ENCODE results near the gene SCAF1.

SCAF1 gene

DNA sequence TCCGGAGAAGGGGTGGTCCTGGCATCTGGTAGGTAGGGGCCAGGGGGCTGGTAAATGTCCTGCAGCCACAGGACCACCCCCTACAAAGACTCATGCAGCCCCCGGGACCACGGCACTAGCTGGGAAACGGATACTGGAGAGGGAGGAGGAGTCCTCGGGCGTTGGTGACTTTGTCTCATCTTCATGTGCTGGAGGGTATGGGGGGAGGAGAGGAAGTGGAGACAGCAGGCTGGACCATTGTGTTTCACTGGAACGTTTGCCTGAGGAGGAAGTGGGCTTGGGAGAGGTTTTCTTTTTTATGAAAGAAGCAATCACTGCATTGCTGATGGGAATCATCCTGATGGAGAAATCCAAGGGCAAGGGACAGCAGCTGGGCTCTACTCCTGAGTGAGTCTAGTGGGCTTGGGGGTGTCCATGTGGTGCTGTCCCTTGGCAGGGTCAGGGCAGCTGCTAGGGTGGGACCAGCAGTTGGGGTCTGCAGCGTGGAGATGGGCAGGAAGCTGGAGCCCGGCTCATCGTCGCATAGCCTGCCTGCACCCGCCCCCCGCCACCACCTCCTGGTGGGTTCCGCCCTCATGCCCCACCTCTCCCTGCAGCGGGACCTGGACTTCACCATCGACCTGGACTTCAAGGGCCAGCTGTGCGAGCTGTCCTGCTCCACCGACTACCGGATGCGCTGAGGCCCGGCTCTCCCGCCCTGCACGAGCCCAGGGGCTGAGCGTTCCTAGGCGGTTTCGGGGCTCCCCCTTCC, 45.7 kb downstream of the SCAF1 start:
- TF ChIP-seq GATA2 (IDR thresholded peaks at IDR 0.05; ENCODE audit: low read depth, low read length) (no peak), GATA3 (IDR thresholded peaks at IDR 0.05; ENCODE audit: low read depth, low read length) (no peak)

DNA sequence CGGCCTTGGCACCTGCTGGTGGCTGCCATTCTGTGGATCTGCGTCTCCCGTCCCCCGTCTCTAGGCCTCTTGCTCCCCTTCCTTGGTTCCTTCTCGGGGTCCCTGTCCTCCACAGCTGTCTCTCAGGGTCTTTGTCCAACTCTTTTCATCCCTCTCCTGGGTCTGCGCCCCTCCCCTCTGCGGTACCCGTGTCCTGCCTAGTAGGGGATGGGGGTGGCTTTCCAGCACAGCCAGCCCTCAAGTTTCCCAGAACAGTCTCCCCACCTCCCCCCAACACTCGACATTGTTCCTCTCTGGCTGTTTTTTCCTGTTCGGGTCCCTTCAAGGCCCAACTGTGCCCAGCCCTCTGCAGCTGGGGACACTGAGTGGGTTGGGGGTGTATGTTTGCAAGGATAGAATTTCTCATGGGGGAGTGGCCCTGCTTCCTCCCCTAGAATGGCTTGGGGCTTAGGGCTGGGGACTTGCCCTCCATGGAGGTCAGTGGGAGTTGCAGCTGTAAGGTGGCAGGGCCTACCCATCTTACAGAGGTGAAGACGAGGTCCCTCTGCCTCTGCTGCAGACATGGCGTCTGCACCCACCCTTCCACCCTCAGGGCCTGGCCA, 46.6 kb downstream of the SCAF1 start:
- no peak for TF ChIP-seq GATA2 (IDR thresholded peaks at IDR 0.05; ENCODE audit: low read depth, low read length)
- no peak for TF ChIP-seq GATA3 (IDR thresholded peaks at IDR 0.05; ENCODE audit: low read depth, low read length)

DNA sequence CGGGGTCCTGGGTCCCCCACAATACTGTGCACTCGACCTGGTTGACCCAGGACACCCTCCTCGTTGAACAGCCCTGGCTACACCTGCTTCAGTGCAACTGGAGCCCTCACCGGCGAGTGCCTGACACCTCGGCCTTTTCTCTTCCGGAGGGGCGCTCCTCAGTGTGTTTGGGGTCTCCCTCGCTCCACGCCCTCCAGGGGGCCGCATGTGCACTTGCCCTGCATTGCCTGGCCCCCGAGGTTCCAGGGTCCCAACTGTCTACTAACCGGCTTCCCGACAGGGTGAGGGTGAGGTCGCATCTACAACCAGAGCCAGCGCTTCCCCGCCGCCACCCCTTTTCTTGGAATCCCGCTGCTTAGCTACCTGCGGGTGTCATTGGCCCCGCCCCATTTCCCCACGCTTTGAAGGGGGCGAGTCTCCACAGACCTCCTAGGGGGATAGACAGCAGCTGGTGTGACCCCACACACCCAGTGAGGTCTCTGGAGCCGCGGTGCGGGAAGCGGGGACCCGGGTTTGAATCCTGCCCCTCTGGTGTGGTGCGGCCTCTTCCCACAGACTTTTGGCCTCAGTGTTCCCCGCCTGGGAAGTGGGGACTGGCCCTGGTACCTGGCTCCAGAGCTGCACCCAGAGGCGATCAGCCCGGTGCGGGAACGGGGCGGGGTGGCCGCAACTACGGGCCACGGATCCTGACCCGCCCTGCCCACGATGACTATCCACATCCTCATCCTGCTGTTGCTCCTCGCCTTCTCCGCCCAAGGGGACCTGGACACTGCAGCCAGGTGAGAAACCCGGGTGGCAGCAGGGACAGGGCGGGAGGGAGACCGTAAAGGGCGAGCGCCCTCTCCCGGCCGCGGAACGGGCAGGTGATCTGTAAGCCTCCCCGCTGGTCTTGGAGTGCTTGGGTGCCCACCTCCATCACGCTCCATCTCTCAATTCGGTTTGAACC, 47.4 kb downstream of the SCAF1 start, which contains the start of gene ADM5:
TSS of gene ADM5 (plus strand) at position 462 of the 946 bp plus-strand sequence. CDS start at position 706, 244 bp downstream.
- TF ChIP-seq GATA3 (IDR thresholded peaks at IDR 0.05; ENCODE audit: low read depth, low read length) (no peak), GATA2 (IDR thresholded peaks at IDR 0.05; ENCODE audit: low read depth, low read length) (no peak)

DNA sequence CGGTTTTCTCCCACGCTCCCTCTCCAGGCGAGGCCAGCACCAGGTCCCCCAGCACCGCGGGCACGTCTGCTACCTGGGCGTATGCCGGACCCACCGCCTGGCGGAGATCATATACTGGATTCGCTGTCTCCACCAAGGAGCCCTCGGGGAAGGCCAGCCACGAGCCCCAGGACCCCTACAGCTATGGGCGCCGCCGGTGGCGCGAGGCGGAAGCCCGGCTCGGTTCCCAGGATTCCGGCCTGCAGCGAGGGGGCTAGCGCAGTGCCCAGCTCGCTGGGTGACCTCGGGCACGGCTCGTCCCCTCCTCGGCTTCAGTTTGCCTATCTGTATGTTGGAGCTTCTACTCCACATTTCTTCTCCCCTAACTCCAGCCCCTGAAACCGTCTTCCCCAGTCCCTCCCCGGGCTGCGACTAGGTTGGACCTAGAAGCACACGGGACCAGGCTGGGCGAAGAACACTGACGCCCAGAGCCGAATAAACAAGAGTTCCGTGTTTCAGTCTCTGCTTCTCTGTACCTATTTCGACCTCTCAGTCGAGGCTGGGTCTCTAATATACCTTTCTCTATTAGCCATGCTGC, 48.2 kb downstream of the SCAF1 start:
- TF ChIP-seq GATA3 (IDR thresholded peaks at IDR 0.05; ENCODE audit: low read depth, low read length) (no peak), GATA2 (IDR thresholded peaks at IDR 0.05; ENCODE audit: low read depth, low read length) (no peak)

DNA sequence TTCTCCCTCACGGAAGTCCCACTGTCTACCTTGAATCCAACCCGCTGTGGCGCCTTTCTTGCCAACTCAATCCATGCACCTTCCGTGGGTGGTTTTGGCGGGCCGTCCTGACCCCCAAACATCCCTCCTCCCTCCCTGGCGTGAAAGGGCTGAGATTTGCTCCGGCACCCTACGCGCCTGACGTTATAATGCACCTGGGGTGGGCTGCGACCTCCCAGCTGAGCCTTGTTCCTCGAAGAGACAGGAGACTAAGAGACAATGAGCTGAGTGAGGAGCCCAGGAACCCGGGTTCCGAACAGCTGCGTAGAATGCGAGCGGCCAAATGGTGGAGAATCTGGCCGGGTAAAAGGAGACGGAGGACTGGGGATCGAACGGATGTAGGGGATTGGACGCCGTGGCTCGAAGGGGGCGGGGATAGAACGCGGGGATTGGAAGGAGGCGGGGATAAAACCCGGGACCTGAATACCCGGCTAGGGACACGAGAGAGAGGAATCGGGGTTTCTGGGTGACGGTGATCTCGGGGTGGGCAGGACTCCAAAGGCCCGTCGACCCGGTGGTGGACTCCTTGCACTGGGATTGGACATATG, 48.7 kb downstream of the SCAF1 start, which contains the start of gene CPT1C:
TSS of gene CPT1C (plus strand) at position 461 of the 587 bp plus-strand sequence. CDS start 1,137 bp downstream, outside the sequence.
- TF ChIP-seq GATA3 (IDR thresholded peaks at IDR 0.05; ENCODE audit: low read depth, low read length): no peak
- TF ChIP-seq GATA2 (IDR thresholded peaks at IDR 0.05; ENCODE audit: low read depth, low read length): no peak

DNA sequence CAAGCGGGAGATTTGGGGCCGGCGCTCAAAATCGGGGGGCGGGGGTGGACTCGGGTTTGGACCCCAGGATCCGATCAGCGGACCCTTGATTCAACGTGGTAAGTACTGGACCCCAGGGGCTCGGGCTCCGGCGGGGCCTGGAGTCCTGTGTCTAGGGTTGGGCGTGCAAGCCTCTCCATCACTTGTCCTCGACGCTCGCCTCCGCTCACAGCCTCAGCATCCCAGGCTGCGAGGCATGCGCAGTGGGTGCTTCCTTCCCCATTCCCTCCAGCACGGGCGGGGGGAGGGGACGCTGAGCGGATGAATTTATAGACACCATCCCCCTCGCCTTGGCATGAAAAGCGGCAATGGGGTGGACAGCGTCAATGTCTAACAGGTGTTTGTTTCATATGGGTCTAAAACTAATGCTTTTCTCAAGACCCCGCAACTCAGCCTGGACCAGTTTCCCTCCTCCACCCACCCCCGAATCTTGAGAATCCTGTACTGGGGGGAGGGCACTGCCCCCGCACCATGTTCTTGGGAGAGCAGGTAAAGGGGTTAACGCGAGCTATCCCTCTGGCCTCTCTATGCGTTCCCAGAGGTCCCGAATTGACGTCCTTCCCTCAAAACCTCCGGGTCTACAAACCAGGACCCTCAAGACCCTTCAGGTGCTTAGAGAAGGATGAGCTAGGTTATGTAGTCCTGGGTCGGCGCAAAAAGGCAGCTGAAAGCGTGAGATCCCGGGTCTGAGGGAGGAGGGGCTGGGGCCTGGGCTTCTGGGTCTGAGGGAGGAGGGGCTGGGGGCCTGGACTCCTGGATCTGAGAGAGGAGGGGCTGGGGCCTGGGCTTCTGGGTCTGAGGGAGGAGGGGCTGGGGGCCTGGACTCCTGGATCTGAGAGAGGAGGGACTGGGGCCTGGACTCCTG, 49.5 kb downstream of the SCAF1 start:
- TF ChIP-seq GATA2 (IDR thresholded peaks at IDR 0.05; ENCODE audit: low read depth, low read length) (no peak), GATA3 (IDR thresholded peaks at IDR 0.05; ENCODE audit: low read depth, low read length) (no peak)

DNA sequence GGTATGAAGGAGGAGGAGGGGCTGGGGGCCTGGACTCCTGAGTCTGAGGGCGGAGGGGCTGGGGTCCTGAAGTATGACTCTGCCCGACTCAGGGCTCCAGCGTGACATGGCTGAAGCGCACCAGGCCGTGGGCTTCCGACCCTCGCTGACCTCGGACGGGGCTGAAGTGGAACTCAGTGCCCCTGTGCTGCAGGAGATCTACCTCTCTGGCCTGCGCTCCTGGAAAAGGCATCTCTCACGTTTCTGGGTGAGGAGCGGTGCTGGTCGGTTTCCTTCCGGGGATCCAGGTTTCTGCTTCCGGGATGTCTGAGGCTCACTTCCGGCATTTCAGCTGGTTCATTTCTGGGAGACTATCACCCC, 50.1 kb downstream of the SCAF1 start:
- TF ChIP-seq GATA2 (IDR thresholded peaks at IDR 0.05; ENCODE audit: low read depth, low read length): no peak
- no peak for TF ChIP-seq GATA3 (IDR thresholded peaks at IDR 0.05; ENCODE audit: low read depth, low read length)

DNA sequence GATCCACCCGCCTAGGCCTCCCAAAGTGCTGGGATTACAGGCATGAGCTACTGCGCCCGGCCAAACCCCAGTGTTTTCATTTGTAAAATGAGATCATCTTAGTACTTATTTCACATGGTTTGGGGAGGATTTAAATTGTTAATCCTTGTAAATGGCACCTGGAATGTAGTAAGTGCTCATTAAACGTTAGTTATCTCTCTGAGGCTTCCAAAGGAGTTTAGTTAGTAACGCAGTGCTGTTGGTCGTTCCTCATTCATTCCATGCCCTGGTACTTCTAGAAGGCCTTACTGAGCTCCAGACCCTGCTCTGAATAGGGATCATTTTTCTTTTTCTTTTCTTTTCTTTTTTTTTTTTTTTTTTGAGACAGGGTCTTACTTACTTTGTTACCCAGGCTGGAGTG, 54.1 kb downstream of the SCAF1 start:
- TF ChIP-seq GATA3 (IDR thresholded peaks at IDR 0.05; ENCODE audit: low read depth, low read length) (no peak), GATA2 (IDR thresholded peaks at IDR 0.05; ENCODE audit: low read depth, low read length) (no peak)

DNA sequence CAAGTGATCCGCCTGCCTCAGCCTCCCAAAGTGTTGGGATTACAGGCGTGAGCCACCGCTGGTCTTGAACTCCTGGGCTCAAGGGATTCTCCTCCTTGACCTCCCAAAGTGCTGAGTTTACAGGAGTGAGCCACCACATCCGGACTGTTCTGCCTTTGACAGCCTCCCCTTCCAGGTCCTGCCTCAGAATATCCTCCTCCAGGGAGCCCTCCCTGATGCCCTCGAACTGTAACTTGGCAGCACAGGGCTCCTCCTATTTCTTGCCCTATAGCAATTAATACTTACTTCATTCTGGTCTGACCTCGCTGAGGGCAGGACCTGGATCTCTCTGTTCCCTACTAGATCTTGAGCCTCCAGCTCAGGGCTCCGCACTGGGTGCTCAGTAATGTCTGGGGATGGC, 54.9 kb downstream of the SCAF1 start:
- no peak for TF ChIP-seq GATA3 (IDR thresholded peaks at IDR 0.05; ENCODE audit: low read depth, low read length)
- TF ChIP-seq GATA2 (IDR thresholded peaks at IDR 0.05; ENCODE audit: low read depth, low read length): no peak

DNA sequence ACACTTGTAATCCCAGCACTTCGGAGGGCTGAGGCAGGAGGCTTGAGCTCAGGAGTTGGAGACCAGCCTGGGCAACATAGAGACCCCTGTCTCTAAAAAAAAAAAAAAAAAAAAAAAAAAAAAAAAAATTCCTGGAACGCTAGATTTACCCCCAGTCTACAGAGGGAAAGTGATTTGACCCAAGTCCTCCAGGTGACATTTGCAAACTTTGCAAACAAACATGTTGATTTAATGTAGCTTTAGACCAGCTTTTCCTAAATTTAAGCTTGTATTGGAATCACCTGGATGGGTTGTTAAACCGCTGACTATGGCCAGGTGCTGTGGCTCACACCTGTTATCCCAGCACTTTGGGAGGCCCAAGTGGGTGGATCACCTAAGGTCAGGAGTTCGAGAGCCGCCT, 57.4 kb downstream of the SCAF1 start:
- TF ChIP-seq GATA3 (IDR thresholded peaks at IDR 0.05; ENCODE audit: low read depth, low read length) (no peak), GATA2 (IDR thresholded peaks at IDR 0.05; ENCODE audit: low read depth, low read length) (no peak)

DNA sequence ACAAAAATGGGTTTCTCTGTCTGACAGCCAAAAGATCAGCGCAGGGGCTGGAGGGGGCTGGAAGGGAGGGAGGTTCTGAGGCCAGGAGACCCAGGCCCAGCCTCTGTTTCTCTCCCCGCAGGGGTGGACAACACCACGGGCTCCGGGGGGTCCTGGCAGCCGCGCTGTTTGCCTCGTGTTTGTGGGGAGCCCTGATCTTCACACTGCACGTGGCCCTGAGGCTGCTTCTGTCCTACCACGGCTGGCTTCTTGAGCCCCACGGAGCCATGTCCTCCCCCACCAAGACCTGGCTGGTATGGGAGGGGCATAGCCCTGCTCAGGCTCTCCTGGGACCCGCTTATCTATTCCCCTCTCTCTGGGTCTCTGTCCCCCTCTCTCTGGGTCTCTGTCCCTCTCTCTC, 58.6 kb downstream of the SCAF1 start:
- TF ChIP-seq GATA3 (IDR thresholded peaks at IDR 0.05; ENCODE audit: low read depth, low read length) (no peak), GATA2 (IDR thresholded peaks at IDR 0.05; ENCODE audit: low read depth, low read length) (no peak)

DNA sequence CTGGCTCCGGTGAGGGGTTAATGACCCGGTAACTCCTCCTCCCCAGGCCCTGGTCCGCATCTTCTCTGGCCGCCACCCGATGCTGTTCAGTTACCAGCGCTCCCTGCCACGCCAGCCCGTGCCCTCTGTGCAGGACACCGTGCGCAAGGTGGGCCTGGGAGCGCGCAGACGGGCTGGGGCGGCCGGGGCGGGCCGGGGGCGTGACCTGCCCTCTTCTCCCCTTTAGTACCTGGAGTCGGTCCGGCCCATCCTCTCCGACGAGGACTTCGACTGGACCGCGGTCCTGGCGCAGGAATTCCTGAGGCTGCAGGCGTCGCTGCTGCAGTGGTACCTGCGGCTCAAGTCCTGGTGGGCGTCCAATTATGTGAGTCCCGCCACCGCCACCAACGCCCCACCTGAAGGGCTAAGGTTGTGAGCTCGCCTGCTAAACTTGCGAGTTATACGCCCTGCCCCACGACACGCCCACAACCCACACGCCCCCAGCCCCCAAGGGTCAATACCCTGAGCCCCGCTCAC, 59.3 kb downstream of the SCAF1 start:
- no peak for TF ChIP-seq GATA2 (IDR thresholded peaks at IDR 0.05; ENCODE audit: low read depth, low read length)
